Lung microvascular endothelial cell (primary cell): Measurements from ENCODE around the gene ZNF205. TPM values are rescaled to one million over a fixed set of nuclear protein-coding genes. Genes with fewer than 3 reads are reported as not detected.
"Not testable (repeated sequence)": the region's sequence is repeated elsewhere in the genome, so short reads cannot be mapped to it uniquely, and the experiment has no call there.

Source experiments
- DNase-seq, 2 donors: peaks; one replicate each; pipeline versions ENCODE4 v3.0.0 to v3.0.0-alpha.2; 2010; ENCODE audit warnings: low read depth in 2 of 2
- total RNA-seq: library from RNA; depleted of rRNA; stranded (reverse); fragments of >200 nt; gene quantifications from 2 replicates; pipeline ENCODE4 v1.2.1, GENCODE V29; 2014

ZNF205 gene
- total RNA-seq, 1 donor from 2014 or later: 12.3 TPM

DNA sequence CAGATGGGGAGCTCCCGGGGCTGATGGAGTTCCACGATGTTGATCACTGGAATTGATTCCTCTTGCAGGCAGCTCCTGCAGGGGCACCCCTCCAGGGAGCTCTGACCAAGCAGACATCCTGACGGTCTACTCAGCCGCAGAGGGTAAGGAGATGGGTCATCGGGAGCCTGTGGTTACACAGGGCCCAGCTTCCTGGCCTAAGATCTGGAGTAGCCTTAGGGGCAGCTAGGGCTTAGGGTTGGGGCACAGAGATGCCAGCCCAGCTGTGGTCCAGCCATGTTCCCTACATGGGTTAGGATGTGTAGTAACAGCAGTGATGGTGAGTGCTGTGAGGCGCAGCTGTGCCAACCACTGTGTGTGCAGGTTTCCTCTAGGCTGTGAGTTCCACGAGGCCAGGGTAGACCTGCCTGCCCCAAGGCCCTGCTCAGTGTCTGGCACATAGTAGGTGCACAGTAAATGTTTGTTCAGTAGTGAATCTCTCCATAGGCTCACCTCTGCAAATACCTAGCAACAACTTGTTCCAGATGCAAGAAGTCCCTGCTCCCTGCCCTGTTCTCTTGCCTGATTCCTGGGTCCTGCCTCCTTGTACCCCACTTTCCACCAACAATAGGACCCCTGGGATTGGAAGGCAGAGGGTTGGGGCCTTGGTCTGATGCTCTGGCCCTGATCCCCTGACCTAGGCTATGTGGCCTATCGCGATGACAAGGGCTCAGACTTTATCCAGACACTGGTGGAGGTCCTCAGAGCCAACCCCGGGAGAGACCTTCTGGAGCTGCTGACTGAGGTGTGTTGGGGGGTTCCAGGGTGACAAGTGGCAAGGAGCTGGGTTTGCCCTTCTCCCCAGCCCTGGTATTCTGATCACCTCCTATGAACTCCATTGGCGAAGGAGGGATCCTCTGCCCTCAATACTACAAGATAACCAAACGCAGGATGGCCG is 36.1 kb downstream of the ZNF205 start:
- no peak for DNase-seq

DNA sequence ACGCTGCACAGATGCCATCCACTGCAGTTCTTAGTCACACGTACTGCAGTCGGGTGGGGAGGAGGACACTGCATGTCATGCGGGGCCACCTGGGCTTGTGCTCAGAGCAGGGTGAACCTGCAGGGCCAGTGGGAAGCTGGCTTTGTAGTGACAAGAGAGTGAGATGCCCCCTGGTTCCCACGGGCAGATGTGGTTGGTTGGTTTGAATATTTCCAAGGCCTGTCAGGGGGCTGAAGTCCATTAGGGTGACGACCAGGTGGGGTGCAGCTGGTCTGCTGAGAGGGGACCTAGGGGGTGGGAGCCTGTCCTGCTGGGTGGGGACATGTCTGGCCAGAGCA is 36.8 kb downstream of the ZNF205 start:
- no peak for DNase-seq

DNA sequence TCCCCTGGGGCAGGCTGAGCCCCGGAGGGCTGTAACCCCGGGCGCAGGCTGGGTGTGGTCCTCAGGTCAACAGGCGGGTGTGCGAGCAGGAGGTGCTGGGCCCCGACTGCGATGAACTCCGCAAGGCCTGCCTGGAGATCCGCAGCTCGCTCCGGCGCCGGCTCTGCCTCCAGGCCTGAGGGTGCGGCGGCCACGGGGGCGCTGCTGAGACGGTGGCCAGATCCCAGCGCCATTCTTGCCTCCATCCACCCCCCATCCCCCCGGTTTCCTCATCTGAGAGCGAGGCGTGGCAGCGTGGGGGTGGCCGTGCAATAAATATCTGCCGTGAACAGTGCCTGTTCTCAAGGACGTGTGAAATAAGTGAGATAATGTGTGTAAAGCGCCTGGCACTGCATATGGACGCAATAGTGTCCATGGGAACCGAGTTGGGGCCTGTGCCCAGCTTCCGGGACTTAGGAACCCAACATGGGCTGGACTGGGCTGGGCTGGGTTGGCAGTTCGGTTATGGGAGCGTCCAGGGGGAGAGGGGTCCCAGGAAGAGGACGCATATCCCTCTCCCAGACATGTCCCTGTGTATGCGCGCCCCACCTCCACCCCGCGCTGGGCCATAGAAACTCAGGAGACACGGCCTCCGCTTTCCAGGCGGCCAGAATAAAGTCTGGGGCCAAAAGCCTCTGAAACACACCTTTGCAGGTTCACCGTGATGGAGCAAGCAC is 37.4 kb downstream of the ZNF205 start:
- peak; percentile 58 to 70 for DNase-seq

DNA sequence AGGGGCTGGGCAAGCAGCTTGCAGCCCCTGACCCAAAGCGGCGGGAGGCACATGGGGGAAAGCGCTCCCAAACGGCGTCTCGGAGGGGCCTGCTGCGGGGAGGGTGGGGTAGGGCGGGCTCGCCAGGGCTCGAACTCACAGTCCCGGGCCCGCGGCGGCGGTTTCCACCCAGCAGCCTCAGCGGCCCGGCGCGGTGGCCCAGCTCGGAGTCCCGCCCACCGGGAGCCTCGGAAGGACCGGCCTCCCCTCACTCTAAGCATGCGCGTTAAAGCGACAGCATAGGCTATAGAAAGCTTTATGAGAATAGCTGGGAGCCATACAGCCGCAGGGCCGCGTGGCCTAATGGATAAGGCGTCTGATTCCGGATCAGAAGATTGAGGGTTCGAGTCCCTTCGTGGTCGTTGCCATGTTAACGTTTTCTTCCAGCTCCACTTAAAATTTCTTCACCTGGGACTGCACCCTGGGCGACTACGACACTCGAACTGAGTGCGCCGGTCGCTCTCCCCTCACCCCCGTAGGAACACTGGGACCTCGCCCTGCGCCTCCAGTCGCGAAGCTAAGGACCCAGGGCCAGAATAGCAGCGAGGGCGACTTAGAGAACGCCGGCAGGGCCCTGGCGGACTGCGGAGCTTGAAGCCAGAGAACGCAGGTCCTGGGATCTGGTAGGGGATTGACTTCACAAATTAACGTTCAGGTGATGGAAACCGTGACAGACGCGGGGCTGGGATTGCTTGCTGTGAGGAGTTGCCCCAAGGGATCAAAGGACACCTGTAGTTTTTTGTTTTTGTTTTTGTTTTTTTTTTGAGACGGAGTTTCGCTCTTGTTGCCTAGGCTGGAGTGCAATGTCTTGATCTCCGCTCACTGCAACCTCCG is 38.2 kb downstream of the ZNF205 start:
- peak; percentile 95 to 97 for DNase-seq

DNA sequence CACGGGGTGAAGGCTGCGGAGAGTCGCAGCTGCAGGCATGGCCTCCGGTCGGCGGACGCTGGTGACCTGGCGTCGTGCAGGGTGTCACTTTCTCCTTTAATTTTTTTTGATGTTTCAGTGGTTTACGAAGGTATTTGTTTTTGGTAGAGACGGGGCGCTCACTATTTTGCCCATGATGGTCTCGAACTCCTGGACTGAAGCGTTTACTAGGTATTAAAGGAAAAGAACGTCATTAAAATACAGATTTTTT is 39.6 kb downstream of the ZNF205 start:
- no peak for DNase-seq

DNA sequence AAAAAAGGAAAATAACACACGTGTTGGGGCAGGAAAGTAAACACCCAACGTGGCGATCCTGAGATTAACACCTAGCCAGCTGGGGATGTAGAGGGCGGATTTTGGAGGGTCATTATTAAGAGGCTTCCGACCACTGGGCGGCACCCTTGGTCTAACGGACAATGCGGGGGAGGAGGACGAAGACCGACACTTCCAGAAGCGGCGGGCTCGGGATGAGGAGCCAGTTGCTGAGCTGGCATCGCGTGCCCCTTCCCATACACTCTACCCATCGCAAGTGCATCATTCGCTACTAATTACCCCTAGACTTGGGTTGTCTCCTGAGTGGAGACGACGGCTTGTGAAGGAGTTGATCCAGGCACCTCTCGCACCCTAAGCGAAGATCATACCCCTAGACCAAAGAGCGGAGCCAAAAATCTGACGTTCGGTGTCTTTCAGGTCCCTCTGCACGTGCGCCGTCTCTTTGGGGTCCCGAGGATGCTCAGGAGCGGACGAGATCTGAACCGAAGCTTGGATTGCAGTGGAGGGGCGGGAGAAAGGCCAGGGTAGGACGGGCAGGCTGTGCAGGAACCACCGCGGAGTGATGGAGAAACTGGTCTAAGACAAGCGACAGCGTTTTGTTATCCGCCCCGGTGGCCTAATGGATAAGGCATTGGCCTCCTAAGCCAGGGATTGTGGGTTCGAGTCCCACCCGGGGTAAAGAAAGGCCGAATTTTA is 40.0 kb downstream of the ZNF205 start:
- DNase-seq: peak; percentile 82 to 90

DNA sequence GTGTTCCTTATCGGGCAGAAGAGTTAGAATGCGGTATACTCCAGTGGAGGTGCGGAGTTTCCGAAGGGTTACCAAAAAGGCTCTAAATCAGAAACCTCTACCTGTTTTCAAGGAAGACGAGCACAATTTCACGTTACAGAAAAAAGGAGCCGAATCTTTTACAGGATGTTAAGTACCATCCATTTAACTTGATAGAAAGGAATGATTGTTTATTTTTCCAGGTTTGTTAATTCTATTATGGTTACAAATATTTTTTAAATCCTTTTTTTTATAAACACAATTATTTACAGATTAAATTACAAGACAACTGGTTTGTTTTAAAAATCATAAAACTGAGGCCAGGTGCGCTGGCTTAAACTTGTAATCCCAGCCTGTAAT is 40.6 kb downstream of the ZNF205 start:
- DNase-seq: peak in 1 of 2 donors; percentile 89

DNA sequence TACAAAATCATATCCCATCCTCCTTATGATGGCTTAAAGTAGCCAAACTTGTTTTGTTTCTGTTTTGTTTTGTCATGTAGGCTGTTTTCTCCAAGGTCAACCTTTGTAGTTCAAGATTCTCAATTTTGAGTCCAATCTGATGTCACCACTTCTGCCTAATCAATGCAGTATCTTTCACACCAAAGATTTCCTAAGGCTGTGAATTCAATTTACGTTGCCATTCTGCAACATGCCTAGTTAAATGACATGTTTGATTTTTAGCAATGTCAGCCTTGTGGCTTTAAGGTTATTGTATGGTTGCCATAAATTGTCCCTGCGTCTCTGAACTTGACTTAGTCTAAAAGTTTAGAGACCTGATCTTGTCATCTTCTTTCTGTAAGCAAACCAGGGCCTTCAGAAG is 42.8 kb downstream of the ZNF205 start:
- DNase-seq: no peak

DNA sequence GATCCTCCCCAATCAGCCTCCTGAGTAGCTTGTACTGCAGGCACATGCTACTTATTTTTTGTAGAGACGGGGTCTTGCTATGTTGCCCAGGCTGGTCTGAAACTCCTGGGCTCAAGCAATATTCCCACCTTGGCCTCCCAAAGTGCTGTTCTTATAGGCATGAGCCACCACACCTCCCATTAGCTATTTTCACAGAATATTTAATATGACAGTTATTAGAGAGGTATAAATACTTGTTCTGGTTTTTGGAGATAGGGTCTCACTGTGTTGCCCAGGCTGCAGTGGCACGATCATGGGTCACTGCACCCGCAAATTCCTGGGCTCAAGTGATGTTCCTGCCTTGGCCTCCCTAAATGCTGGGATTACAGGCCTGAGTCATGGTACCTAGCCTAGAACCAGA is 43.6 kb downstream of the ZNF205 start:
- no peak for DNase-seq

DNA sequence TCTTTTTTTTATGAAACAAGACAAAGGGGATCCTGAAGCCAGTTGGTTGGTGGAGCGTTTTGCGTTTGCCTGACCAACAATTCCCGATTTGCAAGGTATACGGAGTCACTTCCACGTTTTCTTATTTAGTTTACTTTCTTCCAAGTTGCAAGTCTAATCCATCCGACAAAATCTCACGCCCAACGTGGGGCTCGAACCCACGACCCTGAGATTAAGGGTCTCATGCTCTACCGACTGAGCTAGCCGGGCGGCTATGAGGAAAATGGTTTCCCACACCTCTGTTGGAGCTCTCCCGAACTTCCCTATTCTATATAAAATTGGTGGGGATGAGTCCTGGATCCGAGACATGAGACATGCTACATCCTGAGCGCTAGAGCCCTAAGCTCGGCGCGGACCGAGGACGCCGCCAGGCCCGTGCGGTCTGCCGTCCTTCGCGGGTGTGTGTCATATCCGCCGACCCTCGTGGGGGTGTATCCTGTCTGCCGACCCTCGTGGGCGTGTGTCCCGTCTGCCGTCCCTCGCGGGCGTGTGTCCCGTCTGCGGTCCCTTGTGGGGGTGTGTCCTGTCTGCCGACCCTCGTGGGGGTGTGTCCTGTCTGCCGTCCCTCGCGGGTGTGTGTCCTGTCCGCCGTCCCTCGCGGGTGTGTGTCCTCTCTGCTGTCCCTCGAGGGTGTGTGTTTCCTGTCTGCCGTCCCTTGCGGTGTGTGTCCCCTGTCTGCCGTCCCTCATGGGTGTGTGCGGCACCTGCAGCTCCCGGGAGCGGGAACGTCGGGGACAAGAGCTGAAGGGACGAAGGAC is 45.0 kb downstream of the ZNF205 start:
- peak; percentile 73 to 88 for DNase-seq

DNA sequence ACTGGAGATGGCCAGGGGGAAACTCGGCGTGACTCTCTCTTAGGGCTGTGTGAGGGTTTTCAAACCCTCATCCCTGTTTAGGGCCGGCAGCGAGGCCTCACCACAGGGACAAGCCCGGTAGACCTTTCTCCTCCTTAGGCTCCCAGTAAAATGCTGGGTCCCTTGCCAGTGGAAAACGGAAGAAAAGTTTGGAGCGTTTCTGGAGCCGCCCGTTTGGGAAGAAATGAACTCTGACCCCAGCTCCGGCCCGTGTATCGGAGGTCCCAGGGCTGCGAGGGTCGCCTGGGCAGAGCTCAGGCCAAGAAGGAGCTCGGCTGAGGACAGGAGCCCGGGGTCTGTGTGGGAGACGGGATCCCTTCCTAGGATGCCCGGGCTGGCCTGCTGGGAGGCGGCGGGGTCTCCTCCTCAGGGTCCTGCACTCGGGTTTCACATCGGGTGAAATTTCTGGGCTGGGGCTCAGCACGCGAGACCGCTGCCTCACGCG is 45.7 kb downstream of the ZNF205 start:
- no peak for DNase-seq

DNA sequence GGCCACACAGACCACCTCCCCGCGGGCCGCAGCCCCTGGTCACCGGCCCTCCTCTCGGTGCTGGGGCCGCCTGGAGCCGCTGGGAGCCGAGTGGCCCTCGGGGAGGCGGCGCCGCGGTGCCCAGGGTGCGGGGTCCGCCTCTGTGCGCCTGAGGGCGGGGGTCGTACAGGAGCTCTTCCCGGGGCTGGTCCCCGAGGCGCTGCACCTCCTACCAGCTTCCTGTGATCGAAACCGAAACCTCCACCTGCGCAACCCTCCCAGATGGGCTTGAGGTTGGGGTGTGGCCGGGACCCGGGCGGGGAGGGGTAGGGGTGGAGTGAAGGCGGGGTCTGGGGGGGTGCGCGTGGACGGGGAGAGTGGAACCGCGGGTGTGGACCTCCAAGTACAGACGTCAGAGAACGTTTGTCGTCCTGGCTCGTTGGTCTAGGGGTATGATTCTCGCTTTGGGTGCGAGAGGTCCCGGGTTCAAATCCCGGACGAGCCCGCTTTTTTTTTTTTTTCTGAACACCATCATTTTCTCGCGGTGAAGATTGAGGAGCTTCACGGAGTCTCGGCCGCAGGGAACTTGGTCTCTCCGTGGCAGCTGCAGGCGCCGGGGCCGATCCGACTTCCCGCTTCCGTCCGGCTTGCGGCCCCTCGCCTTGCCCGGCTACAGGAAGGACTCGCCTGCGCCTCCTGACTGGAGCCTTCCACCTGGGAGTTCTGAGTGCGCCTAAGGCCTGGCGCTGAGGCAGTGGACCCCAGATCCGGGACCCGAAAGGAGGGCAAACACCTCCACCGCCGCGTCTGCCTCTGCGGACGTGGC is 46.3 kb downstream of the ZNF205 start:
- peak; percentile 83 to 85 for DNase-seq

DNA sequence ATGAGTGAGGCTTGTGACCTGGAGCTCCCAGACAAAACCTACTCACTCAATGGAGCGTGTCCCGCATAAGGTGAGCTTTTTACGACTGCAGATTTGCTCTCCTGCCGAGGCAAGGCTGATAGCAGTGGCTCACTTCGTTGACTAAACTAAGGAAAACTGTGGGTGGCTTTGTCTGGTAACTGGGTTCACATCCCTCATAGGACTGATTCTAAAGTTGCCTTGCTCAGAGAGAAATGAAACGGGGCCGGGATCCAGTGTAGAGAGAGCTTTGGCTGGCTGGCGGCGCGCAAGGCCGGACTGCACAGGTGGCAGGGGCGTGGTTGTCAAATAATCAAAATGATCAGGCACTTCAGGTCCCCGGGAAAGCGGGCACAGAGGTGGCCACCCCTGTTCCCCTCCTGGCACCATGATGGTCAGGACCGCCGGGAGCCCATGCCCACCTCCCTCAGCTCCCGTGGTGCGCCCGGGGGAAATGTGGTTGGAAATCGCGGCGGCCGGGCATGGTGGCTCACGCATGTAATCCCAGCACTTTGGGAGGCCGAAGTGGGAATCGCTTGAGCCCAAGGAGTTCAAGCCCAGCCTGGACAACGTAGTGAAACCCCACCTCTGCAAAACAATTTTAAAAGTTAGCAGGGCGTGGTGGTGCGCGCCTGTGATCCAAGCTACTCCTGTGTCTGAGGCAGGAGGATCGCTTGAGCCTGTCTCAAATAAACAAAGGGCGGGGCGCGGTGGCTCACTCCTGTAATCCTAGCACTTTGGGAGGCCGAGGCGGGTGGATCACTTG is 49.0 kb downstream of the ZNF205 start:
- DNase-seq: no peak

DNA sequence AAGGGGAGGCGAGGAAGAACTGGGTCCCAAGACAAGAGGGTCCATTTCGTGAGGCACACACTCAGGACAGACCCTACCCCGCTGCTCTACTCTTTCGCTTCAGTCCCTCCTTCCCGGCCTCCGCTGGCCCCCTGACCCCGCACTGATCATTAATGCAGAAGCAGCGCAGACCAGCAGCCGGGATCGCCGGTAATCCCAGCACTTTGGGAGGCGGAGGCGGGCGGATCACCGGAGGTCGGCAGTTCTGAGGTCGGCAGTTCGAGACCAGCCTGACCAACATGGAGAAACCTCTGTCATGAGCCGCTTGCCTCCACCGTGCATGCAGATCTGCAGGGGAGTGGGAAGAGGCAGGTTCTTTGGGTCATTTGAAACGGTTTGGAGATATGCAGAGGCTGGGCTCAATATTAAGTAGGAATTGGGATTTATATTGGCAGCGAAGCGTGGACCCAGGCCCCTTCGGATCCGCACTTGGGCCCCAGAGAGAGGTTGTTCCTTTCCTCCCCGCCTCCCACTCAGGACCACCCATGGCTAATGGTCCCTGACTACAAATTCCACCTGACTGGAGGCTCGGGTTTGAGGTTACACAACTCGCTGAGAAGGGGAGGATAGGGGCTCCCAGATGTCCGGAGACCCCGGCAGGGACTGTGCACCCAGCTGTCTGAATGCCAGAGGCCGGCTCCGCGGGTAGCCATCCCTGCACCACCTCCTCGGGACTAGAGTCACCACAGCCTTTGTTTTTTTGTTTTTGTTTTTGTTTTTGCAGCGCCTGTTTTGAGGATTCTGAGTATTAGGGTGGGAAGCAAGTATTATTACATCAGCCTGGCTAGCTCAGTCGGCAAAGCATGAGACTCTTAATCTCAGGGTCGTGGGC is 52.0 kb downstream of the ZNF205 start:
- DNase-seq: no peak

DNA sequence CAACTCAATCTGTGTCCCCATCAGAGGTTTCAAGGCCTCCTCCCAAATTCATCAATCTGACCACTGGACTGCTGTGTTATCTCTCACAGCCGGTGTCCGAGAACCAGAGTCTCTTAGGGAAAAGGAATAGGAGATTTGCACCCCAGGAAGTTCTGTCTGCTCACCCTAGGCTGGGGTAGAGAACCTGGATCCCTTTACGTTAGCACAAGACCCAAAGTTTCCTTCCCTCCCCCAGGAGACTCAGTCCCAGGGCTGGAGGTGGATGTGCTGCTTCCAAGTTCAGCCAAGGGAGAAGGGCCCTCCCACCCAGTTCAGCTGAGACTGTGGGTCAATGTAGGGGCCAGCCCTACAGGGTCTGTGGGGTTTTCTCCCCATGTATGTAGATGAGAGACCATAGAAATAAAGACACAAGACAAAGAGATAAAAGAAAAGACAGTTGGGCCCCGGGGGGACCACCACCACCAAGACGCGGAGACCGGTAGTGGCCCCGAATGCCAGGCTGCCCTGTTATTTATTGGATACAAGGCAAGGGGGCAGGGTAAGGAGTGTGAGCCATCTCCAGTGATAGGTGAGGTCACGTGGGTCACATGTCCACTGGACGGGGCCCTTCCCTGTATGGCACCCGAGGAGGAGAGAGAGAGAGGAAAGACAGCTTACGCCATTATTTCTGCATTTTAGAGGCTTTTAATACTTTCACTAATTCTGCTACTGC is 52.9 kb downstream of the ZNF205 start:
- no peak for DNase-seq

DNA sequence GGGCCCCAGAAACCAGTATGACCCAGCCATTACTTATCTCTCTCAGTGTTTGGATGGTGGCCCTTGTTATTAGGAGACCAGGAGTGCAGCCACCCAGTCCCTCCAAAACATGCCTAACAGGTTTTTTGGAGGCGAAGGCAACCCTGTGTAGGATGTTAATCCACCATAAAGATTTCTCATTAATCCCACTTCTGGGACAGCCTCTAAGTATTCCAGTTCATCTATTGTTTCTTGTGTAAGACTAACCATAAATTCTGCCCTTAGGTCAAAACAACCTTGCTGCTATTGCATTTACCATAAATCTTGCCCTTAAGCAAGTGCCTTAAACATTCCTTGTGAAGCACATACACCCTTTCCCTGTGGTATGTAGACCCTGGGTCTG is 54.1 kb downstream of the ZNF205 start:
- no peak for DNase-seq

DNA sequence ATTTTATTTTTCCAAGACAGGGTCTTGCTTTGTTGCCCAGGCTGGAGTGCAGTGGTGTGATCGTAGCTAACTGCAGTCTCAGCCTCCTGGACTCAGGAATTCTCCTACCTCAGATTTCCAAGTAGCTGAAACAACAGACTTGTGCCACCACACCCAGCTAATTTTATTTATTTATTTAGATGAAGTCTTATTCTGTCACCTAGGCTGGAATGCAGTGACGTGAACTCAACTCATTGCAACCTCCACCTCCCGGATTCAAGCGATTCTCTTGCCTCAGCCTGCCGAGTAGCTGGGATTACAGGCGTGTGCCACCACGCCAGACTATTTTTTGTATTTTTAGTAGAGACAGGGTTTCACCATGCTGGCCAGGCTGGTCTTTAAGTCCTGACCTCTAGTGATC is 56.3 kb downstream of the ZNF205 start:
- DNase-seq: not testable (repeated sequence)
